HCT116 (cell line): ENCODE results near the gene CAMK2G. TPM values are rescaled to one million over a fixed set of nuclear protein-coding genes. Genes with fewer than 3 reads are reported as not detected.

Experiments used
- ATAC-seq: fragments of 200-7000 bp; cut with Tn5 transposase; 2 replicates; pipeline ENCODE4 v1.9.1; 2020; ENCODE audit warnings: mild to moderate bottlenecking, moderate library complexity
- BruUV-seq: library from RNA; stranded (reverse); fragments of 400-500 nt; replicated peaks from 2 replicates; lab custom pipeline; 2021; lab: Mats Ljungman, UMichigan
- CTCF ChIA-PET: fragments of 300-600 bp; sonication (Branson Sonifier 250); formaldehyde crosslinking; loops from one replicate; lab custom pipeline; 2021; ENCODE audit warnings: antibody characterized with exemption; lab: Charles Lee
- POLR2A ChIA-PET: fragments of 300-600, 350-600 bp; sonication (Branson Sonifier 250); formaldehyde crosslinking; loops from one replicate; lab custom pipeline; 2021; ENCODE audit warnings: antibody characterized with exemption; lab: Charles Lee
- RAD21 ChIA-PET, 2 experiments: fragments of 300-600 bp; sonication (Branson Sonifier 250); formaldehyde crosslinking; loops; one replicate each; lab custom pipeline; 2023; ENCODE audit warnings: low total read pairs in 2 of 2; ENCODE audit not compliant: uncharacterized antibody in 2 of 2, unreplicated experiment in 2 of 2, low non-redundant PET in 1 of 2; lab: Charles Lee
- DNase-seq: peaks from one replicate; pipeline ENCODE4 v3.0.0-alpha.2; 2010; ENCODE audit warnings: low read depth, low spot score
- H2AFZ ChIP-seq: fragments of 200-600 bp; shearing (Covaris generic), sonication (generic); 2 replicates; pipeline ENCODE4 v1.6.1; 2017; ENCODE audit warnings: low read depth, mixed run types, mixed read lengths, antibody characterized with exemption, low read length; ENCODE audit not compliant: poor library complexity, severe bottlenecking
- H3K27ac ChIP-seq: 2 replicates; pipeline ENCODE4 v1.5.1; 2012; ENCODE audit warnings: low read depth, low read length
- H3K27me3 ChIP-seq: fragments of 200-600 bp; sonication (generic); 2 replicates; pipeline ENCODE4 v1.6.1; 2016; ENCODE audit warnings: mixed run types, low read length, mixed read lengths; ENCODE audit not compliant: insufficient read depth
- H3K36me3 ChIP-seq, 2 experiments: fragments of 200-500 bp in 1 of 2; fragments of 200-600 bp in 1 of 2; sonication (Bioruptor generic) in 1 of 2; sonication (generic) in 1 of 2; 2 replicates each; pipeline versions ENCODE4 v1.5.1 to v1.6.1; 2014 to 2016; ENCODE audit warnings: low read length in 2 of 2, inconsistent platforms in 1 of 2, mixed read lengths in 1 of 2, mixed run types in 1 of 2; ENCODE audit not compliant: insufficient read depth in 2 of 2, control insufficient read depth in 1 of 2
- H3K4me1 ChIP-seq, 2 experiments: fragments of 200-600 bp in 1 of 2; sonication (generic) in 1 of 2; 2 replicates each; pipeline versions ENCODE4 v1.5.1 to v1.6.1; 2012 to 2017; ENCODE audit warnings: low read length in 2 of 2, inconsistent platforms in 1 of 2, mild to moderate bottlenecking in 1 of 2, mixed read lengths in 1 of 2, mixed run types in 1 of 2, moderate library complexity in 1 of 2; ENCODE audit not compliant: insufficient read depth in 2 of 2, control insufficient read depth in 1 of 2
- H3K4me2 ChIP-seq: fragments of 200-600 bp; sonication (generic); 2 replicates; pipeline ENCODE4 v1.6.1; 2017; ENCODE audit warnings: mixed run types, low read length, mixed read lengths
- H3K4me3 ChIP-seq, 2 experiments: fragments of 200-600 bp in 1 of 2; sonication (generic) in 1 of 2; replicated peaks in 1 of 2; 2 replicates each; pipeline ENCODE4 v1.5.1; 2011 to 2016; ENCODE audit warnings: low read length in 2 of 2, control low read depth in 1 of 2, low read depth in 1 of 2, mild to moderate bottlenecking in 1 of 2, mixed read lengths in 1 of 2, mixed run types in 1 of 2
- H3K79me2 ChIP-seq: fragments of 200-600 bp; sonication (generic); 2 replicates; pipeline ENCODE4 v1.6.1; 2017; ENCODE audit warnings: mild to moderate bottlenecking, mixed run types, low read length, moderate library complexity, mixed read lengths; ENCODE audit not compliant: insufficient read depth
- H3K9ac ChIP-seq: fragments of 200-600 bp; sonication (generic); 2 replicates; pipeline ENCODE4 v1.6.1; 2016; ENCODE audit warnings: low read length, mixed read lengths
- H3K9me2 ChIP-seq: fragments of 200-600 bp; sonication (generic), shearing (Covaris generic); 2 replicates; pipeline ENCODE4 v1.6.1; 2017; ENCODE audit warnings: mixed run types, mild to moderate bottlenecking, moderate library complexity; ENCODE audit not compliant: insufficient read depth
- H3K9me3 ChIP-seq, 2 experiments: fragments of 200-500 bp in 1 of 2; fragments of 200-600 bp in 1 of 2; sonication (Bioruptor generic) in 1 of 2; sonication (generic) in 1 of 2; 2 replicates each; pipeline ENCODE4 v1.6.1; 2014 to 2017; ENCODE audit warnings: low read length in 2 of 2, mixed read lengths in 2 of 2, inconsistent platforms in 1 of 2, low read depth in 1 of 2, mild to moderate bottlenecking in 1 of 2, mixed run types in 1 of 2, moderate library complexity in 1 of 2; ENCODE audit not compliant: control insufficient read depth in 1 of 2, insufficient read depth in 1 of 2
- H4K20me1 ChIP-seq: fragments of 200-600 bp; sonication (generic), shearing (Covaris generic); 2 replicates; pipeline ENCODE4 v1.6.1; 2017; ENCODE audit warnings: mixed run types, mild to moderate bottlenecking, moderate library complexity; ENCODE audit not compliant: insufficient read depth
- ATF3 ChIP-seq: IDR thresholded peaks from 2 replicates; pipeline ENCODE4 v1.6.1; 2012
- CBX3 ChIP-seq: IDR thresholded peaks from 2 replicates; pipeline ENCODE4 v1.6.1; 2012; ENCODE audit warnings: low read depth
- CEBPB ChIP-seq: IDR thresholded peaks from 2 replicates; pipeline ENCODE4 v1.6.1; 2012; ENCODE audit warnings: low read depth
- CTCF ChIP-seq, 3 experiments: fragments of 200-600 bp in 1 of 3; sonication (generic) in 1 of 3; IDR thresholded peaks in 2 of 3; conservative IDR thresholded peaks in 1 of 3; 2 replicates each; pipeline ENCODE4 v1.5.1; 2012 to 2017; ENCODE audit warnings: low read depth in 2 of 3, low read length in 2 of 3, antibody characterized with exemption in 1 of 3, borderline replicate concordance in 1 of 3, control low read depth in 1 of 3, mild to moderate bottlenecking in 1 of 3, mixed read lengths in 1 of 3, mixed run types in 1 of 3, moderate library complexity in 1 of 3; ENCODE audit not compliant: insufficient read depth in 1 of 3
- EGR1 ChIP-seq: IDR thresholded peaks from 2 replicates; pipeline ENCODE4 v1.6.1; 2012; ENCODE audit warnings: low read depth
- EZH2 ChIP-seq: fragments of 200-600 bp; sonication (generic); IDR thresholded peaks from 2 replicates; pipeline ENCODE4 v1.6.1; 2017; ENCODE audit warnings: antibody characterized with exemption, mixed run types
- JUND ChIP-seq: IDR thresholded peaks from 2 replicates; pipeline ENCODE4 v1.6.1; 2012
- MAX ChIP-seq: IDR thresholded peaks from 2 replicates; pipeline ENCODE4 v1.6.1; 2012
- POLR2A ChIP-seq: IDR thresholded peaks from 2 replicates; pipeline ENCODE4 v1.7.0; 2011; ENCODE audit warnings: borderline replicate concordance; ENCODE audit not compliant: insufficient read depth, insufficient read length; ENCODE audit errors: extremely low read depth
- POLR2AphosphoS5 ChIP-seq: IDR thresholded peaks from 2 replicates; pipeline ENCODE4 v1.6.1; 2011; ENCODE audit warnings: mild to moderate bottlenecking, low read depth, low read length, moderate library complexity
- RAD21 ChIP-seq: IDR thresholded peaks from 2 replicates; pipeline ENCODE4 v1.6.1; 2012; ENCODE audit warnings: low read depth, mild to moderate bottlenecking
- SP1 ChIP-seq: IDR thresholded peaks from 2 replicates; pipeline ENCODE4 v1.6.1; 2012; ENCODE audit warnings: low read depth
- SRF ChIP-seq: IDR thresholded peaks from 2 replicates; pipeline ENCODE4 v1.6.1; 2012; ENCODE audit warnings: low read depth
- TCF7L2 ChIP-seq: IDR thresholded peaks from 2 replicates; pipeline ENCODE4 v1.7.0; 2011; ENCODE audit warnings: borderline replicate concordance, inconsistent platforms; ENCODE audit not compliant: insufficient read depth, insufficient read length; ENCODE audit errors: extremely low read depth
- ZBTB33 ChIP-seq: IDR thresholded peaks from 2 replicates; pipeline ENCODE4 v1.6.1; 2011; ENCODE audit warnings: mild to moderate bottlenecking, low read length, moderate library complexity; ENCODE audit not compliant: insufficient replicate concordance; ENCODE audit errors: extremely low read depth
- ZNF274 ChIP-seq: fragments of 200-500 bp; sonication (Bioruptor generic); IDR thresholded peaks from 2 replicates; pipeline ENCODE4 v1.6.1; 2014; ENCODE audit warnings: mild to moderate bottlenecking, low read depth, low read length, inconsistent platforms
- intact Hi-C: fragments of 100-400 bp; cut with micrococcal nuclease; formaldehyde crosslinking; loops from 2 replicates; pipeline ENCODE4 v1.10.0; 2022
- total RNA-seq: library from RNA; stranded (reverse); gene quantifications from one replicate; pipeline ENCODE4 v1.2.1, GENCODE V29; 2021; ENCODE audit not compliant: unreplicated experiment

The CAMK2G gene
- total RNA-seq, 1 experiment from 2014 or later = 28.3 TPM

- TF ChIP-seq MAX = no peak
- no peak for TF ChIP-seq TCF7L2
- no peak for TF ChIP-seq ZBTB33
- TF ChIP-seq SRF = no peak
- no peak for TF ChIP-seq CEBPB
- no peak for TF ChIP-seq POLR2AphosphoS5
Measured at GRCh38 chr10:73840403-73841060, 33.8 kb downstream of the CAMK2G start (continued).

- H4K20me1 ChIP-seq = no peaks in the 10 kb centered on the region
- H3K27ac ChIP-seq = no peak overlapping the region
- no peak overlapping the region for H3K4me2 ChIP-seq
- H3K79me2 ChIP-seq = no peaks in the 10 kb centered on the region
- H3K27me3 ChIP-seq = no peaks in the 10 kb centered on the region
- no peak overlapping the region for H3K9ac ChIP-seq
- DNase-seq (no peak), ATAC-seq (no peak)
- H3K9me2 ChIP-seq = no peaks in the 10 kb centered on the region
- peaks cover 19 to 33% of the 10 kb centered on the region in 2 experiments; a peak in 3 of 4 replicates for H3K36me3 ChIP-seq
- no peaks in the 10 kb centered on the region for H3K9me3 ChIP-seq
- no peak overlapping the region for H2AFZ ChIP-seq
- ChIA-PET POLR2A (no interaction called here), RAD21 (no interaction called here), CTCF (no interaction called here)
- H3K4me1 ChIP-seq = peaks cover 0 to 9% of the 10 kb centered on the region in 2 experiments; a peak in 2 of 4 replicates
- no TSS peak for BruUV-seq
- no peak overlapping the region for H3K4me3 ChIP-seq
- no peak for TF ChIP-seq SP1
- TF ChIP-seq CTCF (IDR thresholded peaks at IDR 0.05 in 2 of 3, conservative IDR thresholded peaks at IDR 0.05 in 1 of 3; ENCODE audit: borderline replicate concordance in 1 of 3, insufficient read depth in 1 of 3, low read depth in 2 of 3, low read length in 2 of 3) = no peak
- TF ChIP-seq POLR2A = no peak
- no peak for TF ChIP-seq RAD21
- no peak for TF ChIP-seq CBX3
- no peak for TF ChIP-seq ZNF274
- TF ChIP-seq JUND = no peak
- no peak for TF ChIP-seq EZH2
- no peak for TF ChIP-seq TCF7L2
- no peak for TF ChIP-seq ZBTB33
- no peak for TF ChIP-seq EGR1
- TF ChIP-seq POLR2AphosphoS5 = no peak
- no peak for TF ChIP-seq ATF3
- intact Hi-C loops = no loop called here
Measured at GRCh38 chr10:73840056-73840402, 34.3 kb downstream of the CAMK2G start.
